ENCODE measurements around the gene MARCHF6. TPM values are rescaled to one million over a fixed set of nuclear protein-coding genes. Genes with fewer than 3 reads are reported as not detected.

The MARCHF6 gene, protein sequence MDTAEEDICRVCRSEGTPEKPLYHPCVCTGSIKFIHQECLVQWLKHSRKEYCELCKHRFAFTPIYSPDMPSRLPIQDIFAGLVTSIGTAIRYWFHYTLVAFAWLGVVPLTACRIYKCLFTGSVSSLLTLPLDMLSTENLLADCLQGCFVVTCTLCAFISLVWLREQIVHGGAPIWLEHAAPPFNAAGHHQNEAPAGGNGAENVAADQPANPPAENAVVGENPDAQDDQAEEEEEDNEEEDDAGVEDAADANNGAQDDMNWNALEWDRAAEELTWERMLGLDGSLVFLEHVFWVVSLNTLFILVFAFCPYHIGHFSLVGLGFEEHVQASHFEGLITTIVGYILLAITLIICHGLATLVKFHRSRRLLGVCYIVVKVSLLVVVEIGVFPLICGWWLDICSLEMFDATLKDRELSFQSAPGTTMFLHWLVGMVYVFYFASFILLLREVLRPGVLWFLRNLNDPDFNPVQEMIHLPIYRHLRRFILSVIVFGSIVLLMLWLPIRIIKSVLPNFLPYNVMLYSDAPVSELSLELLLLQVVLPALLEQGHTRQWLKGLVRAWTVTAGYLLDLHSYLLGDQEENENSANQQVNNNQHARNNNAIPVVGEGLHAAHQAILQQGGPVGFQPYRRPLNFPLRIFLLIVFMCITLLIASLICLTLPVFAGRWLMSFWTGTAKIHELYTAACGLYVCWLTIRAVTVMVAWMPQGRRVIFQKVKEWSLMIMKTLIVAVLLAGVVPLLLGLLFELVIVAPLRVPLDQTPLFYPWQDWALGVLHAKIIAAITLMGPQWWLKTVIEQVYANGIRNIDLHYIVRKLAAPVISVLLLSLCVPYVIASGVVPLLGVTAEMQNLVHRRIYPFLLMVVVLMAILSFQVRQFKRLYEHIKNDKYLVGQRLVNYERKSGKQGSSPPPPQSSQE
- total RNA-seq (2014; rRNA removed; shearing (Covaris generic)) (72.7 and 77.5 TPM in 2 replicates), polyA plus RNA-seq (2016; fragmentation: Nextera tagmentation; extraction: Ambion mirVana) (50.9 and 70.8 TPM in 2 replicates)
- long read RNA-seq, full-length matches to known transcripts = 4 of 11 reads
- long read RNA-seq, partial matches to known transcripts = 1 of 11 reads
- long read RNA-seq, other reads (novel, unspliced or antisense) = 6 of 11 reads

DNA sequence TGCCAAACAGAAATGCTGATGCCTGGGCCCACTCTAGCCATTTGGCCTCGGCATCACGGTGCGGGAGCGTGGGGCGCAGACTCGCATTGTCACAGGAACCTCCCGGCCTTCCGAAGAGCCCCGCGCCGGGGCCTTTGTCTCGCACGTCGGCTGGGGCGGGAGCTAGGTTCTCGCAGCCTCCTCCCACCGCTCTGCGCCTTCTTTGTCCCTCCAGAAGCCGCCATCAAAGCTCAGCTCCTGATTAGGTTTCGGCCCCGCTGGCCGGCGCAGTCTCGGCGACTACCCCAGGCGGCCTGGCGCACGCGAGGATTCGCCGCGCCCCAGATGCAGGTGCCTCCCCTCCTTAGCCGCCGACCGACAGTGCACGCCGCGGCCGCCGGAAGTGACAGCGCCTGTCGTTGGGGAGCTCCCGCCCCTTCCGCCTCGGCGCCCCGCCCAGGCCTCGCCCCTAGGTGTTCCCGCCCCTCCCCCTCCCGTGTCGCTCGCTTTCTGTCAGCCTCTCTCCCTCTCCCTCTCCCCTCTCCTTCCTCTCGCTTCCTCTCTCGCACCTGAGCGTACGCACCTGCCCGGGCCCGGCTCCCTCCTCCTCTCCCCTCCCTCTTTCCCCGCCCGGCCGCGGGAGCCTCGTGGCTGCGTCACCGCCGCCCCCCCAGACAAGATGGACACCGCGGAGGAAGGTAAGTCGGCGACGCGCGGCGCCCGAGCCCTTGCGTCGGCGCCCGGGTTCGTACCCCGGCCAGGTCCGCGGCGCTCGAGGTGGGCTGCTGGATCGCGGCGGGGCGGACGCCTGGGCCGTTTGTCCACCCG is at the start of gene MARCHF6:
Gene MARCHF6 (plus strand): TSS at position 455 of the 807 bp plus-strand sequence. CDS start 204 bp downstream, at position 659.
- Mint-ChIP-seq H3K4me1 (peaks cover 37% of the 10 kb centered on the region), H3K27ac (peak within 1 kb of the TSS; percentile 99), H3K4me3 (peak within 1 kb of the TSS; percentile 98), H3K36me3 (ENCODE audit: low read depth) (no peaks in the 10 kb centered on the region; the same call in 2 of the 3 replicates), H3K27me3 (ENCODE audit: insufficient read depth, low read depth, poor library complexity) (peaks cover 15% of the 10 kb centered on the region), H3K9me3 (no peaks in the 10 kb centered on the region)
- Histone ChIP-seq H3F3A (replicated peaks; ENCODE audit: low read depth) (peaks cover 4% of the 10 kb centered on the region; the same call in 1 of the 2 replicates), H3K4me2 (peak within 1 kb of the TSS; percentile 95), H3K4me3 (peak within 1 kb of the TSS; percentile 82), H3K9me2 (ENCODE audit: insufficient read depth) (no peaks in the 10 kb centered on the region), H3K36me3 (ENCODE audit: insufficient read depth) (no peaks in the 10 kb centered on the region), H3K27ac (ENCODE audit: low read depth) (peak within 1 kb of the TSS; percentile 96), H3K27me3 (ENCODE audit: insufficient read depth) (peaks cover 10% of the 10 kb centered on the region), H4K20me1 (replicated peaks; ENCODE audit: insufficient read depth) (peaks cover 18% of the 10 kb centered on the region), H3K4me1 (ENCODE audit: insufficient read depth) (peaks cover 14% of the 10 kb centered on the region), H3K79me2 (replicated peaks; ENCODE audit: insufficient read depth) (peaks cover 43% of the 10 kb centered on the region), H2AFZ (peak within 1 kb of the TSS; percentile 84)
- DNase-seq (ENCODE audit: low spot score) (peak; percentile 97), ATAC-seq (peak; percentile 90)
- no peak for TF ChIP-seq EZH2phosphoT487 (IDR thresholded peaks at IDR 0.05; ENCODE audit: unreplicated experiment)
- TF ChIP-seq ETS1 (IDR thresholded peaks at IDR 0.05) = peak; percentile 65; the same call in 1 of the 2 replicates
- no peak; the same call in 1 of the 2 replicates for TF ChIP-seq ZNF114 (CRISPR knock-in tag; IDR thresholded peaks at IDR 0.05)
- TF ChIP-seq ZNF331 (CRISPR knock-in tag; IDR thresholded peaks at IDR 0.05; ENCODE audit: low read depth) = no peak
- TF ChIP-seq, protein P1, sequence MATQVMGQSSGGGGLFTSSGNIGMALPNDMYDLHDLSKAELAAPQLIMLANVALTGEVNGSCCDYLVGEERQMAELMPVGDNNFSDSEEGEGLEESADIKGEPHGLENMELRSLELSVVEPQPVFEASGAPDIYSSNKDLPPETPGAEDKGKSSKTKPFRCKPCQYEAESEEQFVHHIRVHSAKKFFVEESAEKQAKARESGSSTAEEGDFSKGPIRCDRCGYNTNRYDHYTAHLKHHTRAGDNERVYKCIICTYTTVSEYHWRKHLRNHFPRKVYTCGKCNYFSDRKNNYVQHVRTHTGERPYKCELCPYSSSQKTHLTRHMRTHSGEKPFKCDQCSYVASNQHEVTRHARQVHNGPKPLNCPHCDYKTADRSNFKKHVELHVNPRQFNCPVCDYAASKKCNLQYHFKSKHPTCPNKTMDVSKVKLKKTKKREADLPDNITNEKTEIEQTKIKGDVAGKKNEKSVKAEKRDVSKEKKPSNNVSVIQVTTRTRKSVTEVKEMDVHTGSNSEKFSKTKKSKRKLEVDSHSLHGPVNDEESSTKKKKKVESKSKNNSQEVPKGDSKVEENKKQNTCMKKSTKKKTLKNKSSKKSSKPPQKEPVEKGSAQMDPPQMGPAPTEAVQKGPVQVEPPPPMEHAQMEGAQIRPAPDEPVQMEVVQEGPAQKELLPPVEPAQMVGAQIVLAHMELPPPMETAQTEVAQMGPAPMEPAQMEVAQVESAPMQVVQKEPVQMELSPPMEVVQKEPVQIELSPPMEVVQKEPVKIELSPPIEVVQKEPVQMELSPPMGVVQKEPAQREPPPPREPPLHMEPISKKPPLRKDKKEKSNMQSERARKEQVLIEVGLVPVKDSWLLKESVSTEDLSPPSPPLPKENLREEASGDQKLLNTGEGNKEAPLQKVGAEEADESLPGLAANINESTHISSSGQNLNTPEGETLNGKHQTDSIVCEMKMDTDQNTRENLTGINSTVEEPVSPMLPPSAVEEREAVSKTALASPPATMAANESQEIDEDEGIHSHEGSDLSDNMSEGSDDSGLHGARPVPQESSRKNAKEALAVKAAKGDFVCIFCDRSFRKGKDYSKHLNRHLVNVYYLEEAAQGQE (IDR thresholded peaks at IDR 0.05; ENCODE audit: unreplicated experiment) = no peak
- no peak for TF ChIP-seq EZH2 (IDR thresholded peaks at IDR 0.05; ENCODE audit: low read depth, unreplicated experiment)
- no peak for TF ChIP-seq STAT1 (IDR thresholded peaks at IDR 0.05; ENCODE audit: unreplicated experiment)
- TF ChIP-seq POLR2AphosphoS5 (IDR thresholded peaks at IDR 0.05; ENCODE audit: low read depth) = peak; percentile 99
- peak; percentile 83 for TF ChIP-seq CREB1 (CRISPR knock-in tag; IDR thresholded peaks at IDR 0.05; ENCODE audit: low read depth)
- no peak for TF ChIP-seq JUNB (IDR thresholded peaks at IDR 0.05; ENCODE audit: unreplicated experiment)
- TF ChIP-seq CTCF (conservative IDR thresholded peaks at IDR 0.05; ENCODE audit: low read depth in 2 of 2) = no peak

Data from GM23338 (cell line).